AG08396 (cell line): ENCODE results near the gene JAK2.
"Not testable (repeated sequence)": the region's sequence is repeated elsewhere in the genome, so short reads cannot be mapped to it uniquely, and the experiment has no call there.

Experiments
- DNase-seq: peaks from one replicate; pipeline ENCODE4 v3.0.0; 2012; ENCODE audit warnings: low spot score, mixed read lengths

Gene JAK2

GRCh38 chr9:4984621-4985385 is at the start of gene JAK2:
Gene JAK2 (plus strand): TSS chr9:4985272. CDS start chr9:5021988, 36,716 bp downstream.
- DNase-seq: peak; percentile 91

- DNase-seq: no peak
These were observed 48.8 kb upstream of the JAK2 start for GRCh38 chr9:4936277-4936676.

- DNase-seq: no peak
These were observed 48.2 kb upstream of the JAK2 start for GRCh38 chr9:4936823-4937222.

GRCh38 chr9:4937446-4937845 is 47.6 kb upstream of the JAK2 start:
- DNase-seq: no peak

- no peak for DNase-seq
These were observed 46.6 kb upstream of the JAK2 start for GRCh38 chr9:4938496-4938895.

- DNase-seq: no peak
These were observed 45.9 kb upstream of the JAK2 start for GRCh38 chr9:4939118-4939561.

- DNase-seq: not testable (repeated sequence)
These were observed 42.9 kb upstream of the JAK2 start for GRCh38 chr9:4942042-4942691.

- no peak for DNase-seq
These were observed 41.7 kb upstream of the JAK2 start for GRCh38 chr9:4943346-4943745.

- not testable (repeated sequence) for DNase-seq
These were observed 40.5 kb upstream of the JAK2 start for GRCh38 chr9:4944431-4945211.

- no peak for DNase-seq
These were observed 38.1 kb upstream of the JAK2 start for GRCh38 chr9:4946937-4947336.

- no peak for DNase-seq
These were observed 29.2 kb upstream of the JAK2 start for GRCh38 chr9:4955836-4956235.

- no peak for DNase-seq
These were observed 26.0 kb upstream of the JAK2 start for GRCh38 chr9:4959031-4959430.

- no peak for DNase-seq
These were observed 23.0 kb upstream of the JAK2 start for GRCh38 chr9:4962085-4962484.

GRCh38 chr9:4964540-4964939 is 20.5 kb upstream of the JAK2 start:
- no peak for DNase-seq

GRCh38 chr9:4965174-4965821 is 19.8 kb upstream of the JAK2 start:
- no peak for DNase-seq

- DNase-seq: no peak
These were observed 17.5 kb upstream of the JAK2 start for GRCh38 chr9:4967523-4967922.

- DNase-seq: no peak
These were observed 15.9 kb upstream of the JAK2 start for GRCh38 chr9:4969130-4969529.

GRCh38 chr9:4970970-4971641 is 14.0 kb upstream of the JAK2 start:
- DNase-seq: no peak

GRCh38 chr9:4973246-4973645 is 11.8 kb upstream of the JAK2 start:
- DNase-seq: no peak

GRCh38 chr9:4973902-4974301 is 11.2 kb upstream of the JAK2 start:
- DNase-seq: no peak

- no peak for DNase-seq
These were observed 5.8 kb upstream of the JAK2 start for GRCh38 chr9:4979239-4979638.
